ENCODE results near the gene GUSB. TPM values are rescaled to one million over a fixed set of nuclear protein-coding genes. Genes with fewer than 3 reads are reported as not detected.
"Not testable (repeated sequence)": the region's sequence is repeated elsewhere in the genome, so short reads cannot be mapped to it uniquely, and the experiment has no call there.

GUSB gene
- total RNA-seq, 1 experiment from 2014 or later, result 65.6 TPM

DNA sequence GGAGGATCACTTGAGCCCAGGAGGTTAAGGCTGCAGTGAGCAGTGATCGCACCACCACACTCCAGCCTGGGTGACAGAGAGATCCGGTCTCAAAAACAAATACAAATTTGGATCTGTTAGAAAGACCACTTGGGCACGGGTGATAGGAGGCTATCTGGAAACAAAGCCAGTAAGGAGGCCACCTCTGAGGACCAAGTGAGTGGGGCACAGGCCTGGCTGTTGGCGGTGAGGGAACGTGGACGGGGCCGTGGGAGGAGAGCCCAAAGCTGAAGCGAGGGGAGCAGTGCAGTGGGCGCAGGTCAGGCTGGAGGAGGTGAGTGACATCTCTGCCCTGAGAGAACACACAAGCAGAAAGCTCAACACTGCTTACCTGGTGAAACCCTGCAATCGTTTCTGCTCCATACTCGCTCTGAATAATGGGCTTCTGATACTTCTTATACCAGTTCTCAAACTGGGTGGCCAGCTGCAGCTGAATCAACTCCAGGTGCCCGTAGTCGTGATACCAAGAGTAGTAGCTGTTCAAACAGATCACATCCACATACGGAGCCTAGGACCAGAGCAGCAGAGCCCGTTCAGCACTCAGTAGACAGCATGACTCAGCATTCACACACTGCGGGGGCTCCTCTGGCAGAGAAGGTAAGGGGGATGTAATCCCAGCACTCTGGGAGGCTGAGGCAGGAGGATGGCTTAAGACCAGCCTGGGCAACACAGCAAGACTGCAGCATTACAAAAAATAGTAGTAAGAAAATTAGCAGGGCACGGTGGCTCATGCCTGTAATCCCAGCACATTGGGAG is 14.5 kb downstream of the GUSB start:
- ChIA-PET POLR2A (ENCODE audit: low non-redundant PET) (no interaction called here), CTCF (no interaction called here)
- no peaks in the 10 kb centered on the region for H3K9me3 ChIP-seq (ENCODE audit: low read depth, low read length, poor library complexity, severe bottlenecking)
- no peak for DNase-seq (ENCODE audit: low spot score)
- no peak overlapping the region for H3K4me3 ChIP-seq (ENCODE audit: low read depth, low read length, poor library complexity, severe bottlenecking)
- intact Hi-C loops (cut with micrococcal nuclease; ENCODE audit: unreplicated experiment), result no loop called here
- H3K4me1 ChIP-seq (ENCODE audit: insufficient read depth, low read length, poor library complexity, severe bottlenecking), result no peaks in the 10 kb centered on the region
- peaks cover 87% of the 10 kb centered on the region for H3K36me3 ChIP-seq (ENCODE audit: insufficient read depth, low read length, poor library complexity, severe bottlenecking)
- BruUV-seq (replicated peaks), result no TSS peak
- TF ChIP-seq EZH2 (IDR thresholded peaks at IDR 0.05; ENCODE audit: borderline replicate concordance, low read depth, low read length, poor library complexity, severe bottlenecking), result no peak
- TF ChIP-seq, protein P1, sequence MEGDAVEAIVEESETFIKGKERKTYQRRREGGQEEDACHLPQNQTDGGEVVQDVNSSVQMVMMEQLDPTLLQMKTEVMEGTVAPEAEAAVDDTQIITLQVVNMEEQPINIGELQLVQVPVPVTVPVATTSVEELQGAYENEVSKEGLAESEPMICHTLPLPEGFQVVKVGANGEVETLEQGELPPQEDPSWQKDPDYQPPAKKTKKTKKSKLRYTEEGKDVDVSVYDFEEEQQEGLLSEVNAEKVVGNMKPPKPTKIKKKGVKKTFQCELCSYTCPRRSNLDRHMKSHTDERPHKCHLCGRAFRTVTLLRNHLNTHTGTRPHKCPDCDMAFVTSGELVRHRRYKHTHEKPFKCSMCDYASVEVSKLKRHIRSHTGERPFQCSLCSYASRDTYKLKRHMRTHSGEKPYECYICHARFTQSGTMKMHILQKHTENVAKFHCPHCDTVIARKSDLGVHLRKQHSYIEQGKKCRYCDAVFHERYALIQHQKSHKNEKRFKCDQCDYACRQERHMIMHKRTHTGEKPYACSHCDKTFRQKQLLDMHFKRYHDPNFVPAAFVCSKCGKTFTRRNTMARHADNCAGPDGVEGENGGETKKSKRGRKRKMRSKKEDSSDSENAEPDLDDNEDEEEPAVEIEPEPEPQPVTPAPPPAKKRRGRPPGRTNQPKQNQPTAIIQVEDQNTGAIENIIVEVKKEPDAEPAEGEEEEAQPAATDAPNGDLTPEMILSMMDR (conservative IDR thresholded peaks at IDR 0.05; ENCODE audit: low read depth, low read length), result no peak
- no peak overlapping the region for H3K27ac ChIP-seq (ENCODE audit: low read depth, low read length, poor library complexity, severe bottlenecking)
- no peaks in the 10 kb centered on the region for H3K27me3 ChIP-seq (replicated peaks; ENCODE audit: insufficient read depth, low read depth, low read length, poor library complexity)

DNA sequence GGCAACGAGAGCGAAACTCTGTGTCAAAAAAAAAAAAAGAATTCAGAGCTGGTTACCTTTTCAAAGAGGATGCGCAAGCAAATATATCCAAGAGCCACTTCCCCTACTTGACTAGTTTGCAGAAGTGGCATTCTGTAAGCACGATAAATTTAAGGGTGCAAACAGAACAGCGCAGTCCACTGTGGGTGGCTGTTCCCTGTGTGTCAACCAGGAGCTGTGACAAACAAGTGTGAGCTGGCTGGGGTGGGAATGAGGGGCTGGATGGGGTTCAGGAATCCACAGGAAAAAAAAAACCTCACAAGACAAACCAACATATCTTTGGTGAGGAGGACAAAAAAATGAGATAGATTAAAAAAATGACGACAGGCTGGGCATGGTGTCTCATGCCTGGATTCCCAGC is 15.9 kb downstream of the GUSB start:
- H3K36me3 ChIP-seq (ENCODE audit: insufficient read depth, low read length, poor library complexity, severe bottlenecking), result peaks cover 86% of the 10 kb centered on the region
- TF ChIP-seq EZH2 (IDR thresholded peaks at IDR 0.05; ENCODE audit: borderline replicate concordance, low read depth, low read length, poor library complexity, severe bottlenecking), result no peak
- TF ChIP-seq, protein P1 (conservative IDR thresholded peaks at IDR 0.05; ENCODE audit: low read depth, low read length), result no peak
- CTCF ChIA-PET, result no interaction called here
- POLR2A ChIA-PET (ENCODE audit: low non-redundant PET), result interaction anchor here (0.7 kb wide), 1 partner anchor 47 kb away, joined by 5 read pairs; no protein-coding TSS in a partner anchor
- intact Hi-C loops (cut with micrococcal nuclease; ENCODE audit: unreplicated experiment), result no loop called here
- H3K4me3 ChIP-seq (ENCODE audit: low read depth, low read length, poor library complexity, severe bottlenecking), result no peak overlapping the region
- H3K9me3 ChIP-seq (ENCODE audit: low read depth, low read length, poor library complexity, severe bottlenecking), result no peaks in the 10 kb centered on the region
- no peaks in the 10 kb centered on the region for H3K4me1 ChIP-seq (ENCODE audit: insufficient read depth, low read length, poor library complexity, severe bottlenecking)
- H3K27ac ChIP-seq (ENCODE audit: low read depth, low read length, poor library complexity, severe bottlenecking), result no peak overlapping the region
- DNase-seq (ENCODE audit: low spot score), result no peak
- BruUV-seq (replicated peaks), result no TSS peak
- H3K27me3 ChIP-seq (replicated peaks; ENCODE audit: insufficient read depth, low read depth, low read length, poor library complexity), result no peaks in the 10 kb centered on the region

DNA sequence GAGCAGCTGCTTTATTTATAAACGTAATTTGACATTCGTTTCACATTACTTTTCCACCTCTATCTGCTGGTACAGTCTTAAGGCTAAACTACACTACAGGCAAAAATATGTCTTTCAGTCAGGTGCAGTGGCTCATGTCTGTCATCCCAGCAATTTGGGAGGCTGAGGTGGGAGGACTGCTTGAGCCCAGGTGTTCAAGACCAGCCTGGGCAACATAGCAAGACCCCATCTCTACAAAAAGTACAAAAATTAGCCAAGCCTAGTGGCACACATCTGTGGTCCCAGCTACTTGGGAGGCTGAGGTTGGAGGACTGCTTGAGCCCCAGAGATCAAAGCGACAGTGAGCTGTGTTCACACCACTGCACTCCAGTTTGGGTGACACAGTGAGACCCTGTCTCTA is 17.3 kb downstream of the GUSB start:
- POLR2A ChIA-PET (ENCODE audit: low non-redundant PET); H3K27ac ChIP-seq (ENCODE audit: low read depth, low read length, poor library complexity, severe bottlenecking); DNase-seq (ENCODE audit: low spot score); H3K9me3 ChIP-seq (ENCODE audit: low read depth, low read length, poor library complexity, severe bottlenecking); CTCF ChIA-PET; intact Hi-C loops (cut with micrococcal nuclease; ENCODE audit: unreplicated experiment); H3K4me1 ChIP-seq (ENCODE audit: insufficient read depth, low read length, poor library complexity, severe bottlenecking); H3K27me3 ChIP-seq (replicated peaks; ENCODE audit: insufficient read depth, low read depth, low read length, poor library complexity); BruUV-seq (replicated peaks); H3K4me3 ChIP-seq (ENCODE audit: low read depth, low read length, poor library complexity, severe bottlenecking): not testable (repeated sequence)
- peaks cover 82% of the 10 kb centered on the region for H3K36me3 ChIP-seq (ENCODE audit: insufficient read depth, low read length, poor library complexity, severe bottlenecking)

DNA sequence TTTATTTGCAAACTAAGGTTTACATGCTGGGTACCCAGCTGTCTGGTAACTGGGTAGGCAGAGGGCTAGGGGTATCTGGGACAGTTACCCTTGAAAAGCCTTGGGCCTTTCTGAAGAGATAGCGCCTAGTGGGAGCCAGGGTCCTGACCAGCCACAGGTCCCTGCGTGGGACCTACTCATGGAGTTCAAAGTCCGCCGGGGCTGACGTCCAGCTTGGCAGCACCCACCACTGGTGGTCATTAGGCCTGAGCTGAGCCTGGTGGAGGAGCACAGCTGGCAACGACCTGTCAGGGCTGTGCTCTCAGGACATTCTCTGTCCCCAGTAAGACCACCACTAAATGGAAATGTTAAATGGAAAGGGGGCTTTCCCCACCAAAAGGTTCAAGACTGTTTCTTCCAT is 20.0 kb downstream of the GUSB start:
- Histone ChIP-seq H3K27me3 (replicated peaks; ENCODE audit: insufficient read depth, low read depth, low read length, poor library complexity) (no peaks in the 10 kb centered on the region), H3K9me3 (ENCODE audit: low read depth, low read length, poor library complexity, severe bottlenecking) (no peaks in the 10 kb centered on the region), H3K27ac (ENCODE audit: low read depth, low read length, poor library complexity, severe bottlenecking) (no peak overlapping the region), H3K4me1 (ENCODE audit: insufficient read depth, low read length, poor library complexity, severe bottlenecking) (no peaks in the 10 kb centered on the region), H3K36me3 (ENCODE audit: insufficient read depth, low read length, poor library complexity, severe bottlenecking) (peaks cover 73% of the 10 kb centered on the region), H3K4me3 (ENCODE audit: low read depth, low read length, poor library complexity, severe bottlenecking) (no peak overlapping the region)
- no TSS peak for BruUV-seq (replicated peaks)
- DNase-seq (ENCODE audit: low spot score), result no peak
- TF ChIP-seq, protein P1 (conservative IDR thresholded peaks at IDR 0.05; ENCODE audit: low read depth, low read length), result no peak
- no peak for TF ChIP-seq EZH2 (IDR thresholded peaks at IDR 0.05; ENCODE audit: borderline replicate concordance, low read depth, low read length, poor library complexity, severe bottlenecking)
- ChIA-PET CTCF (no interaction called here), POLR2A (ENCODE audit: low non-redundant PET) (no interaction called here)
- intact Hi-C loops (cut with micrococcal nuclease; ENCODE audit: unreplicated experiment), result no loop called here

Measured in A673 (cell line).